Activated CD4-positive, alpha-beta T cell treated with anti-CD3 and anti-CD28 coated beads for 1 hour (primary cell): ENCODE data around the gene FITM1.

Experiments used
- DNase-seq: peaks from one replicate; pipeline ENCODE4 v3.0.0-alpha.2; 2020

The FITM1 gene

GRCh38 chr14:24165785-24166184, 35.3 kb downstream of the FITM1 start:
- no peak for DNase-seq

GRCh38 chr14:24167469-24168114, 37.1 kb downstream of the FITM1 start:
- DNase-seq = no peak

GRCh38 chr14:24171422-24172260, 41.2 kb downstream of the FITM1 start, which contains the start of gene REC8:
REC8 (plus strand) TSS chr14:24172080; CDS start chr14:24172553, 473 bp downstream.
- DNase-seq = peak; percentile 51

- DNase-seq = no peak
Measured at GRCh38 chr14:24172261-24172860, 41.9 kb downstream of the FITM1 start.

- no peak for DNase-seq
Measured at GRCh38 chr14:24172871-24173281, 42.4 kb downstream of the FITM1 start.

GRCh38 chr14:24176599-24176998, 46.1 kb downstream of the FITM1 start:
- no peak for DNase-seq

GRCh38 chr14:24177041-24177825, 46.8 kb downstream of the FITM1 start:
- no peak for DNase-seq

- no peak for DNase-seq
Measured at GRCh38 chr14:24177891-24178290, 47.4 kb downstream of the FITM1 start.

GRCh38 chr14:24178399-24179178, 48.1 kb downstream of the FITM1 start:
- DNase-seq = no peak

- no peak for DNase-seq
Measured at GRCh38 chr14:24179294-24179960, 49.0 kb downstream of the FITM1 start.

- DNase-seq = no peak
Measured at GRCh38 chr14:24179961-24180796, 49.7 kb downstream of the FITM1 start.

GRCh38 chr14:24181371-24182077, 51.1 kb downstream of the FITM1 start:
- no peak for DNase-seq
